ENCODE measurements around the gene CHST4.
"Not testable (repeated sequence)": the region's sequence is repeated elsewhere in the genome, so short reads cannot be mapped to it uniquely, and the experiment has no call there.

The CHST4 gene

GRCh38 chr16:71570144-71570543 is 43.9 kb downstream of the CHST4 start:
- no peak for DNase-seq

DNA sequence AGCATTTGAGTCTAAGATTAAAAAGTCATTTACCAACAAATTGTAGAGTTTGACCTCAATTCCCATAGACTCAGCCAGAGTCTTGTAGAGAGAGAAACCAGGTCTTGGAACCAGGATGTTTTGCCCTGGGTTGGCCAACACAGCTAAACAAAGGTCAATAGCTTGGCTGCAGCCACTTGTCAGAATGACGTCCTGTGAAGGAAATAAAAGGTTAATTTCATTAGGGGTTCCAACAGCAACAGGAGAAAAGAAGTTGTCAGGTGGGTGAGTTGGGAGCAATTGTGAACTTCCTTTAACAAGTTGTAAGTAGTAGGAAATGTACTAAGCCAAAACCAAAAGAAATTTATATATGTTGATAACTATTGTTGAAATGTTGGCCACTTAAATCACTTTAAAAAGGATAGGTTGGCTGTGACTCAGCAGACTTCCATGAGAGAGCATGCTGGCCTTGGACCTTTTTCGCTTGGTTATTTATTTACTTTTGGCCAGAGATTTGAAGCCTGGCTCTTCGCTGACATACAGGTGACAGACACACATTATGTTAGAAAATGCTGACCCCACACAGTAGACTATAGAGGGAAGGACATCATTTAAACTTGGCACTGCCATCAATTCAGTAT is 46.4 kb downstream of the CHST4 start:
- no peak for DNase-seq

DNA sequence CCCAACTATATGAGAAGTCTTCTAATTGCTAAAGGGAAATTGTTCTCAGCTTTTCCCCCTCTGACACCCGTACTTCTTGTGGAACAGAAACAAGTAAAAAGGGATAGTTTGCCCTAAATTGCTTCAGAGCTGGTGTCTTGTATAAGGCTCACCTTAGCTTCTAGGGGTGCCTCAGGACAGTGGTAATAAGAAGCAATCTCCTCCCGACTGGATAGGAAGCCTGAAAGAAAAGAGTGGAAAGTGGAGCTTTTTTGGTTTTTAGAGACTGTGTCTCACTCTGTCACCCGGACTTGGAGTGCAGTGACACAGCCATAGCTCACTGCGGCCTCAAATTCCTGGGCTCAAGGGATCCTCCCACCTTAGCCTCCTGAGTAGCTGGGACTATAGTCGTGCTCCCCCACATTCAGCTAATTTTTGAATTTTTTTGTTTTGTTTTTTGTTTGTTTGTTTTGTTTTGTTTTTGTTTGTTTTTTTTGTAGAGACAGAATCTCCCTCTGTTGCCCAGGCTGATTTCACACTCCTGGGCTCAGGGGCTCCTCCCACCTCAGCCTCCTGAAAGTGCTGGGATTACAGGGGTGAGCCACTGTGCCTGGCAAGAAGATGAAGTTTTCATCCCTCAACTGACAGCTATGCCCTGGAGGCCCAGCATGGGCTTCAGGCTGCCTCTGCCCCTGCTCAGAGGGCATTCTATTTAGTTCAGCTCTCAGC is 47.3 kb downstream of the CHST4 start:
- DNase-seq, result no peak

GRCh38 chr16:71574702-71575101 is 48.5 kb downstream of the CHST4 start:
- no peak for DNase-seq

DNA sequence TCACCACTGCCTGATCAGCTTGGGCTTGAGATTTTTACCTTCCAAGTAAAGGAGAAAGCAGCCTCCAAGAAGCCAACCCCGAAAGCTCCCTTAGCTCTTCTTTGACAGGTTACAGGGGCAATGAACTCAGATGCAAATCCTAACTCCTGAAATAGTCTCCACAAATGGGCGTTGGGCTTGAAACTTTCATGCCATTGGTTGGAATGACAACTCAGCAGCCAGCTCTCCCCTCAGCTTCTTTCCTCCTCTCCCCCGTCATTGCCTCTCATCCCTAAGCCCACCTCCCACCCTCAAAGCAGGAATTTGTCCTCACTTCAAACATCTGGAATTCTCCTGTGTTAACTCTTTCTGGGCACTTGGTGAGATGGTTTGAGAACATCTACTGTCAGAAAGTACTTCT is 50.7 kb downstream of the CHST4 start, which contains the start of gene TAT:
TSS of gene TAT (minus strand) at position 122 of the 400 bp plus-strand sequence. CDS start 677 bp downstream, outside the sequence.
- DNase-seq, result no peak

DNA sequence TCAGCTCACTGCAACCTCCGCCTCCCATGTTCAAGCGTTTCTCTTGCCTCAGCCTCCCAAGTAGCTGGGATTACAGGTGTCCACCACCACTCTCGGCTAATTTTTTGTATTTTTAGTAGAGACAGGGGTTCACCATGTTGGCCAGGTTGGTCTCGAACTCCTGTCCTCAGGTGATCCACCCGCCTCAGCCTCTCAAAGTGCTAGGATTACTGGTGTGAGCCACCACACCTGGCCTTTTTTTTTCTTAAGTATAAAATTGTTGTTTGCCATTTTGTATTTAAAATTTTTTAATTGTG is 56.3 kb downstream of the CHST4 start:
- not testable (repeated sequence) for DNase-seq

DNA sequence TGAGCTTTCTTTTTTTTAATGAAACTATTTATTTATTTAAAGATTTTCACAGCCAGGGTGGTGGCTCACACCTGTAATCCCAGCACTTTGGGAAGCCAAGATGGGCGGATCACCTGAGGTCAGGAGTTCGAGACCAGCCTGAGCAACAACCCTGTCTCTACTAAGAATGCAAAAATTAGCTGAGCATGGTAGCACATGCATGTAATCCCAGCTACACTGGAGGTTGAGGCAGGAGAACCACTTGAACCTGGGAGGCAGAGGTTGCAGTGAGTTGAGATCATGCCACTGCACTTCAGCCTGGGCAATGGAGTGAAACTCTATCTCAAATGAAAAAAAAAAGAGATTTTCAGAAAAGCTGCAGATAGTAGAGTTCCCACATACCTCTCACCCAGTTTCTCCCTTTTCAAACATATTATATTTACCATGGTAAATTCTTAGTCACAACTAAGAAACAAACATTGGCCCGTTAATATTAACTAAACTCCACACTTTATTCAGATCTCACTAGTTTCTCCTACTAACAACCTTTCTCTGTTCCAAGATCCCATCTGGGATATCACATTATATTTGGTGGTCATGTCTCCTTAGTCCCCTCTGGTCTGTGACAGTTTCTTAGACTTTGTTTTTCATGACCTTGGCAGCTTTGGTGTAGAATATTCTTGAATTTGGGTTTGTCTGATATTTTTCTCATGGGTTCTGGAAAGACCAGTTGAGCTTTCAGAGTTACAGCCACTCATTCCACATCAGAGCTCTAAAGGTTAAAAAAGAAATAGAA is 58.5 kb downstream of the CHST4 start:
- no peak for DNase-seq

DNA sequence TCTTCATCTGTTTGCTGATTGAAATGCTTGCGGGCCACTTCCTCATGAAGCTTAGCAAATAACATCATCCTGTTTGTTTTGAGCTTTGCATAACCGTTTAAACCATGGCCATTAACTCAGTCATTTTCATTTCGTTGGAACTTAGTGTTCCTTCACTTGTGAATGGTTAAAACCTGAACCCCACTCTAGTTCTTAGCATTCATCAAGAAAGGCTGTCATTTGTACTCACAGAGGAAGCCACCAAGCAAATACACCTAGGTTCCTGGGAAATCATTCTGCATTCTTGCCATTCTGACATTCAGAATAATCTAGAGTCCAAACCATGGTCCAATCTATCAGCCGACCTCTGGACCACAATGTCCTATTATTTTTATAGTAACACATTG is 59.1 kb downstream of the CHST4 start:
- DNase-seq, result no peak
